ENCODE data around the gene CSGALNACT2.
"Not testable (repeated sequence)": the region's sequence is repeated elsewhere in the genome, so short reads cannot be mapped to it uniquely, and the experiment has no call there.

CSGALNACT2 gene

DNA sequence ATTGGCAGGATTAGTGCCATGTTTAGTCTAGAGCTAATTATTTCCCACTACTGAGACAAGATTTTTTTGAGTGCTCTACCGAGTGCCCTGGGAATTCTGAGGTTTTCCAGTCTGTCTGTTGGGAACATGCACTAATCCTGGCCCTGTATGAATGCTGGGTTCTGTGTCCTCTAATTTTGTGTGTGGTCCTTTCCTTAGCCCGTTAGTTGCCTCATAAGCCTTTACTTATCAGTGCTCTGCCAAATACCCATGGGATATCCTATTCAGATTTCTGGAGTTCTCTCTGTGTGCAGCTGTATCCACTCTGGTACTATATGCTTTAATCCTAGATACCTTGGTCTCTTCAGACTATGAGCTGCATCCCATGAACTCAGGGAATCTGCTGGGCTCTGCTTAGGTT is 13.1 kb downstream of the CSGALNACT2 start:
- no peak for DNase-seq (ENCODE audit: low read depth)

DNA sequence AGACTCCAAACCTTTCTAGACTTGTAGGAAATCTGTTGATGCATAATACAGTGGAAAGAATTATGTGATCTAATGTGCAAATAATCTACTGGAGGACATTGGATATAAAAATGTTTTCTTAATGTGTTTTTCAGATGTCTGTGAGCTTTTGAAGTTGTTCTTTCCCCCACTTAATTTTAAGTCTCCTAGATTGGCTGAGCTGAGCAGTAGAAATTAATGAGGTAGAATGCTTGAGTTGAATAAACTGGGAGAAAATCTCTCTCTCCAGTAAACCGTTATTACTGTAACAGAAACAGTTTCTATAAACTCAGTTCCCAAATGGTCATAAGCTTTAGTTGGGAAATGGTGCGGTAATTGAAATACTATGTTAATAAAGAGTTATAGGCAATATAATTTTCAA is 15.7 kb downstream of the CSGALNACT2 start:
- DNase-seq (ENCODE audit: low read depth): no peak

GRCh38 chr10:43155221-43155620 is 17.0 kb downstream of the CSGALNACT2 start:
- DNase-seq (ENCODE audit: low read depth): no peak

DNA sequence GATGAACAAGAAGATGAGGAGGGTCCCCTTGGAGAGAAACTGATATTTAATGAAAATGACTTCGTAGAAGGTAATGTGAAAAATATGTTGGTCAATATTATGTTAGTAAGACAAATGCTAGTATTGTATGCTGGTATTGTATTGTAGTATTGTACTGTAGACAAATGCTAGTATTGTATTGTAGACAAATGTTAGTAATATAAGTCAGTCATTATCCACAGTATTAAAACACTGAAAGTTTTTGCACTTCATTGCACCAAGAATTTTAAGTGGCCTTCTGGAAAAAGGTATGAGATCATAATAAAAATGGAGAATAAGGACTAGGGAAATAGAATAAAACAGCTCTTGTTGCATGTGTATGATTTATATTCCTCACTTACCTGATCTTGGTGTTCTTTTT is 17.5 kb downstream of the CSGALNACT2 start:
- no peak for DNase-seq (ENCODE audit: low read depth)

GRCh38 chr10:43156590-43157341 is 18.5 kb downstream of the CSGALNACT2 start:
- no peak for DNase-seq (ENCODE audit: low read depth)

- no peak for DNase-seq (ENCODE audit: low read depth)
Observed at GRCh38 chr10:43158636-43159035, 20.4 kb downstream of the CSGALNACT2 start.

DNA sequence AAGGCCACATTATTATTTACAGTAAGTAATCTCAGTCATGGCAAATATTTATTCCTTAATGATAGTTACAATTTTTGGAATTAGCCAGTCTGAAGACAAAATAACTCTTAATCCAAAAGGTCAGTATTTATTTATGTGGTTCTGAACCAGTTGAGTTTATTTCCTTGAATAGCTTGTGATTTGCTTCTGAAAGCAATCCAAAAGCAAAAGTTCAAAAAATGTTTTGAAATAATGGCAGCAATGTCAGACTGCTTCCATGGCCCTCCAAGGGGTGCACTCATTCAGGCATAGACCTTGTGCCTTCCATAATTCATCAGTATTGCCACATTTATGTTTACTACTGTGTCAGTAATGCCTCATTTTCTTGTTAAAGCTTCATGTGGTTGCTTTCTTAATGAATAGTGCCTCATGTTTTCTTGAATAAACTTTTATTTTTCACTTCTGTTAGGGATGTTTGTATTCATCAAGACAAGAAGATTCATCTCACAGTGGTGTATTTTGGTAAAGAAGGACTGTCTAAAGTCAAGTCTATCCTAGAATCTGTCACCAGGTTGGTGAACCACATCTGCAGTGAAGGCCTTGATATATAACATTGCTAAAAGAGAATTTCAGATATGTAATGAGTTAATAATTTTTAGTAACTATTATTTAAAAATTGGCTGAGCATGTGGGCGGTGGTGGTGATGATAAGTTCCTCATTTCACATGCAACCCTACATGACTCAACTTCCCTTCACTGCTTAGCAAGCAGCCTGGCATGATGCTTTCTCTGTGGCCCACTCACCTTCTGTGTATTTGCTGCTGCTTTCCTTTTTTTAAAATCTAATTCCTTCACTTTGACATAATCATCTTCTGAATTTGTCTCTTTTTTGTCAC is 22.0 kb downstream of the CSGALNACT2 start:
- DNase-seq (ENCODE audit: low read depth): no peak

- DNase-seq (ENCODE audit: low read depth): no peak
Observed at GRCh38 chr10:43160921-43161255, 22.6 kb downstream of the CSGALNACT2 start.

DNA sequence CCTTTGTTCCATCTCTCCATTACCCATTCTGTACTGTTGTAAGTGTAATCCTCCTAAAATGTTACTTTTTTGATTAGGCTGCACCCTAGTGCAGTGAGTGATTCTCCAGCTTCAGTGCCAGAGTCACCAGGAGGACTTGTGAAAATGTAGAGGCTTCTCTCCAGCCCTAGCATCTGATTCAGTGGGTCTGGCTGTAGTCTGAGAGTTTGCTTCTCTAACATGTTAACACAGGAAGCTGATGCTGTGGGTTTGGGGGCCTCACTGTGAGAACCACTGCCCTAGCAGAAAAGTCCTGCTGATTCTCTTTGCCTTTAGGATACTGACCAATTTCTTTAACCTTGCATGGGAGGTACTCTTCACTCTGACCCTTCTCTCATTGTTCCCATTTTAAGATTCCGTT is 24.4 kb downstream of the CSGALNACT2 start:
- DNase-seq (ENCODE audit: low read depth): no peak

GRCh38 chr10:43166207-43166879 is 28.1 kb downstream of the CSGALNACT2 start:
- DNase-seq (ENCODE audit: low read depth): no peak

DNA sequence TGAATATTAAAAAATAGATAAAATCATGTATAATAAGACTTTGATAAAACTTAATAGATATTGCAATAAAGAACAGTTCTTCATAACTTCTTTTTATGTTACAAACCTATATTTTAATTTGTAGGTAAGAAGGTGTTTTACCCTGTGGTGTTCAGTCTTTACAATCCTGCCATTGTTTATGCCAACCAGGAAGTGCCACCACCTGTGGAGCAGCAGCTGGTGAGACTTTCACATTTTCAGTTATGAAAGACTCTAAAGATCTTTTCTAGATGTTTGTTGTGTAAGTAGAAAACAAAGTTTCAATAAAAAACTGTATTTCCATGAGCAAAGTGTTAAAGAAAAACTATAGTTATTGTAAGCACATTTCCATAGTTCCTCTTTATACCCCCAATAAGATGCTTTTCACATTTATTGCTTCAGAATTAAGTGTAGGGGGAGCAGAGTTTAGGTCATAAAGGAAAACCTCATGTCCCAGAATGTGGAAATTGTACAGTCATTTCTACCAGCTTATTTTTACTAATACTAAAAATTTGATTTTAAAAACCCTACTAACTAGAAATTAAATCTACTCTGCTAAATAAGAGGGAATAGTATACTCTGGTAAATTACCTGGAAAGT is 28.7 kb downstream of the CSGALNACT2 start:
- no peak for DNase-seq (ENCODE audit: low read depth)

DNA sequence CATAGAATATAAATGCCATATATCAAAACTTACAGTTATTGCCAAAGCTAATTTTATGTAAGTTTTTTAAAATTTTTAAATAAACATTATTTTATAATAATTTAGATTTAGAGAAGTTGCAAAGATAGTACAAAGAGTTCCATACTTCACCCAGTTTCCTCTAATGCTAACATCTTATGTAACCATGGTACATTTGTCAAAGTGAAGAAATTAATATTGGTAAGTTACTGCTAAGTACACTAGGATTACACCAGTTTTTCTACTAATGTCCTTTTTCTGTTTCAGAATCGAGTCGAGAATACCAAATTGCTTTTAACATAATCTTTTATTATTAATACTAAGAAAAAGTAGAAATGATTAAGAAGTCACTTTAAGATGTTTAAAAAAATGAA is 29.2 kb downstream of the CSGALNACT2 start:
- DNase-seq (ENCODE audit: low read depth): no peak

- DNase-seq (ENCODE audit: low read depth): no peak
Observed at GRCh38 chr10:43170491-43170890, 32.2 kb downstream of the CSGALNACT2 start.

GRCh38 chr10:43172645-43173044 is 34.4 kb downstream of the CSGALNACT2 start:
- DNase-seq (ENCODE audit: low read depth): no peak

DNA sequence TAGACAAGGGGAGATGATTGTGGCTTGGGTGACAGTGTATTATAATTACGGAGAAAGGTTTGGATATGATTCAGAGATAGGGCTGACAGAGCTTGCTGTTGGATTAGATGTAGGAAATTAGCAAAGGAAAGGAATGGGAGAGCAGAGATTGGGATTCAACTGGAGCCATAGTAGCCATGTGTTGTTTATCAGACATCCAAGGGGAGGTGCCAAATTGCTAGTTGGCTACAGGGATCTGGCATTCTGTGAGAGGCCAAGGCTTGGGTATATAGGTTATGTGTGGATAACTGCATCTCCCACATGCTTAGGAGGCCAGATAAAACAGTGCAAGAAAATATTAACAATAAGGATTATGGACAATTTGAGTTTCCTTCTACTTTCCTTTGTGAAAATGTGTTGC is 34.9 kb downstream of the CSGALNACT2 start:
- no peak for DNase-seq (ENCODE audit: low read depth)

DNA sequence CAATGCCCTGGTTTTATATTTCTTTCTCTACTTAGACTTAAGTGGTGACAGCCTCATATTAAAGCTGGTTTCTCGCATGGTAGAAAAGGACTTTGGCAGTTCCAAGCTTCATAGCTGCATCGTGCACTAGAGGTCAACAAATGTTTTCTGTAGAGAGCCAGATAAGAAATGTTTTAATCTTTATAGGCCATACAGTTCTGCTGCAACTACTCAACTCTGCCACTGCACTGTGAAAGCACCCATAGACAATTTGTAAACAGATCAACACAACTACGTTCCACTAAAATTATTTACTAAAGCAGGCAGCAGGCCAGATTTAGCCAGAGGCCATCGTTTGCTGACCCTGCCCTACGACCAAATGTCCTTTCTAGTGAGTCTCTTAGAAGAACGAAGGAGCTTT is 36.7 kb downstream of the CSGALNACT2 start:
- DNase-seq (ENCODE audit: low read depth): no peak

DNA sequence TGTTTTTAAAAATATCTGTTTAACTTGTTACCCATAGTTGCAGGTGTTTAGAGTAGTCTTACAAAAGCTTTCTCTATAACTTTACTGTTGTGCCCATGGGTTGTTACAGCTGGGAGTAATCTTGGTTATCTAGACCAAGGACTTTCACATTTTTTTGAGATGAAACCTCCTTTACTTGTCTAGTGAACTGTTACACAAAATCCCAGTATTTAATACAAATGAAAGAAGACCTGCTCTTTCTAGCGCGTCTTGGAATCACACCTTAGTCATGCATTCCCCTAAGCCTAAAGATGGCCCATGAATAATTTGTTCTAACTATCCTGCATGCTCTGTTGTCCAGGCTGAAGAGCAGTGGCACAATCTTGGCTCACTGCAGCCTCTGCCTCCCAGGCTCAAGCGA is 38.0 kb downstream of the CSGALNACT2 start:
- no peak for DNase-seq (ENCODE audit: low read depth)

GRCh38 chr10:43177595-43177994 is 39.4 kb downstream of the CSGALNACT2 start:
- no peak for DNase-seq (ENCODE audit: low read depth)

GRCh38 chr10:43181146-43181545 is 42.9 kb downstream of the CSGALNACT2 start:
- DNase-seq (ENCODE audit: low read depth): no peak

GRCh38 chr10:43183764-43184163 is 45.5 kb downstream of the CSGALNACT2 start:
- not testable (repeated sequence) for DNase-seq (ENCODE audit: low read depth)

DNA sequence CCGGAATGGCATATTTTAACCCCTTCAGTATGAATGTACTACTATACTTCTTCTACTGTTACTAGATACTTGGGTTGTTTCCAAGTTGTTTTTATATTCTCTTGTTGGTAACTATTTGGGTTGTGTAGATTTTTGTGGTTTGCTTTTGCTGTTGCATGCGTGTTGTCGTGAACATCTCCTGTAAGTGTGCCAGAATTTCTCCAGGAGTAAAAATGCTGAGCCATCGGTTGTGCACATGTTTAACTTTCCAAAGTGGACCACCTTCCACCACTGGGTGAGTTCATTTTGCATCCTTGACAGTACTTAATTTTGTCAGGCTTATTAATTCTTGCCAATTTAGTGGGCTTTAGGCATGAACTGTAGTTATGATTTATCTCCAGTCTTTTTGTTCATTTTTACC is 47.9 kb downstream of the CSGALNACT2 start:
- no peak for DNase-seq (ENCODE audit: low read depth)

- DNase-seq (ENCODE audit: low read depth): no peak
Observed at GRCh38 chr10:43187213-43187612, 49.0 kb downstream of the CSGALNACT2 start.

- no peak for DNase-seq (ENCODE audit: low read depth)
Observed at GRCh38 chr10:43188702-43189101, 50.5 kb downstream of the CSGALNACT2 start.

Data from CMK (cell line).